ENCODE measurements around the gene PSMG4.

PSMG4 gene

GRCh38 chr6:3309391-3310050 is 50.8 kb downstream of the PSMG4 start:
- DNase-seq (ENCODE audit: low spot score) = no peak

GRCh38 chr6:3310051-3310448 is 51.3 kb downstream of the PSMG4 start:
- no peak for DNase-seq (ENCODE audit: low spot score)

GRCh38 chr6:3310703-3311102 is 52.0 kb downstream of the PSMG4 start:
- DNase-seq (ENCODE audit: low spot score) = no peak

- DNase-seq (ENCODE audit: low spot score) = no peak
Observed at GRCh38 chr6:3311826-3312225, 53.1 kb downstream of the PSMG4 start.

- DNase-seq (ENCODE audit: low spot score) = no peak
Observed at GRCh38 chr6:3312604-3313231, 54.0 kb downstream of the PSMG4 start.

DNA sequence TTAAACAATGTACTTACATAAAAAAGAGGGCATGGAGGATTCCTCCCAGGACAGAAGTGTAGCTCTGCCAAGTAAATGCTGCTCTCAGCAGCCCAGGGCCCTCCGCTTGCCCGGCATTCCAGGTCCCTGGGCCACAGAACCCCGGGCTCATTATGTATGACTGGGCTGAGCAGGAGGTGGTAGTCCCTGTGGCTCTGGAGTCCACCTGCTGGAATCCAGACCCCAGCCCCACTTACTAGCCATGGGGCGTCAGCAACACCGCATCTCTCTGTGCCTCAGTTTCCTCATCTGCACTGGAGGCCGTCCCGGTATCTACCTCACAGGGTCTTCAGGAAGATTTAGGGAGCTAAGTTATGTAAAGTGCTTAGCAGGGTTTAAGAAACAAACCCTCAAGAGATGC is 55.4 kb downstream of the PSMG4 start:
- DNase-seq (ENCODE audit: low spot score) = no peak

- no peak for DNase-seq (ENCODE audit: low spot score)
Observed at GRCh38 chr6:3314621-3315467, 56.1 kb downstream of the PSMG4 start.

DNA sequence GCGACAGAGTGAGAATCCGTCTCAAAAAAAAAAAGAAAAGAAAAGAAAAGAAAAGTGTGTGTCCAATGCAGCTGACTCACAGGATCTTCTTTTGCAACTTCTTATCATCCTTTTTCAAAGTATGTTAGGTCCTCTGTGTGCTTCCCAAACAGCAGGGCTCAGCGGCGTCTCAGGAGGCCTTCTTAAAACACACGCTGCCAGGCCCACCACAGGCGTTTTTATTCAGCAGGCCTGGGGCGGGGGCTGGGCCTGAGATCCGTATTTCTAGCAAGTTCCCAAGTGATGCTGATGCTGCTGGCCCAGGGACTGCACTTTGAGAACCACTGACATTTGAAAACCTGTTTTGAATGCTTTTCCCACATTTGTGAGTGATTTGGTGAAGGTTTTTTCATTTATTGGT is 57.1 kb downstream of the PSMG4 start:
- no peak for DNase-seq (ENCODE audit: low spot score)

GRCh38 chr6:3316331-3316730 is 57.6 kb downstream of the PSMG4 start:
- DNase-seq (ENCODE audit: low spot score) = no peak

DNA sequence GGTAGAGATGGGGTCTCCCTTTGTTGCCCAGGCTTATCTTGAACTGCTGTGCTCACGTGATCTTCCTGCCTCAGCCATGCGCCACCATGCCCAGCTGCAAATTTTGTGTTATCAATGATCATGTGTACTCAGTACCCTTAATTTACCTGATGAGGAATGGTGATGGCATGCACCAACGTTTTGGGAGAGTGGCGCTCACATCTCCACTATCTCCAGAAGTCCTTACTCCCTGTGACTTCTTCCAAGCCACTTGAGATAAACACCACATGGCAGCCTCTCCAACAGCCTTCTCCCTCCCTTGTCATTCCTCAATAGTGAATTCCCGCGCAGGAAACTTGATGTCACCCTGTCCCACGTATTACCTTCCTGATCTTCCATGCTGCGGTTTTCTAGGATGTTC is 58.1 kb downstream of the PSMG4 start:
- no peak for DNase-seq (ENCODE audit: low spot score)
